HL-60 (cell line): ENCODE results near the gene SH3BP2.

ENCODE experiments used
- DNase-seq, 2 experiments: peaks; one replicate each; pipeline ENCODE4 v3.0.0-alpha.2; 2010 to 2020; ENCODE audit warnings: low read depth in 1 of 2, low spot score in 1 of 2
- H3K27ac ChIP-seq: fragments of 250-450 bp; sonication (Bioruptor Pico); replicated peaks from 2 replicates; pipeline ENCODE4 v1.5.1; 2020; ENCODE audit warnings: mild to moderate bottlenecking, moderate library complexity
- H3K27me3 ChIP-seq: fragments of 250-450 bp; sonication (Bioruptor Pico); 2 replicates; pipeline ENCODE4 v1.5.1; 2021; ENCODE audit warnings: mild to moderate bottlenecking, moderate library complexity; ENCODE audit not compliant: insufficient read depth, poor library complexity, severe bottlenecking
- H3K4me3 ChIP-seq: replicated peaks from 2 replicates; pipeline ENCODE4 v1.5.1; 2011; ENCODE audit warnings: mild to moderate bottlenecking, control low read depth, low read length; ENCODE audit not compliant: insufficient read depth
- CTCF ChIP-seq: IDR thresholded peaks from one replicate; pipeline ENCODE4 v1.5.1; 2011; ENCODE audit warnings: low read length, control low read depth, inconsistent platforms; ENCODE audit not compliant: insufficient read depth
- GABPA ChIP-seq: IDR thresholded peaks from 2 replicates; pipeline ENCODE4 v1.6.1; 2012; ENCODE audit warnings: low read depth
- POLR2AphosphoS5 ChIP-seq: IDR thresholded peaks from 2 replicates; pipeline ENCODE4 v1.6.1; 2012; ENCODE audit warnings: low read depth
- REST ChIP-seq: IDR thresholded peaks from 2 replicates; pipeline ENCODE4 v1.6.1; 2012; ENCODE audit warnings: low read depth; ENCODE audit not compliant: insufficient replicate concordance
- SPI1 ChIP-seq: IDR thresholded peaks from 2 replicates; pipeline ENCODE4 v1.6.1; 2012; ENCODE audit warnings: low read depth, mild to moderate bottlenecking, borderline replicate concordance

The SH3BP2 gene

GRCh38 chr4:2859514-2859913, 66.6 kb downstream of the SH3BP2 start:
- TF ChIP-seq POLR2AphosphoS5 = no peak
- TF ChIP-seq GABPA = no peak
- no peak for TF ChIP-seq REST
- TF ChIP-seq SPI1 = no peak
- TF ChIP-seq CTCF = no peak
- DNase-seq = no peak
- Histone ChIP-seq H3K27me3 (no peaks in the 10 kb centered on the region), H3K4me3 (no peak overlapping the region), H3K27ac (peak overlapping the region; percentile 25)

GRCh38 chr4:2860391-2861348, 67.8 kb downstream of the SH3BP2 start:
- TF ChIP-seq REST = no peak
- TF ChIP-seq SPI1 = no peak
- TF ChIP-seq GABPA = no peak
- no peak for TF ChIP-seq CTCF
- TF ChIP-seq POLR2AphosphoS5 = no peak
- DNase-seq = peak in 1 of 2 experiments; percentile 56
- no peaks in the 10 kb centered on the region for H3K27me3 ChIP-seq
- no peak overlapping the region for H3K4me3 ChIP-seq
- H3K27ac ChIP-seq = peak overlapping the region; percentile 43

- TF ChIP-seq SPI1 (no peak), GABPA (no peak), CTCF (no peak), POLR2AphosphoS5 (no peak), REST (no peak)
- DNase-seq = no peak
- H3K27me3 ChIP-seq = no peaks in the 10 kb centered on the region
- H3K4me3 ChIP-seq = no peak overlapping the region
- peak overlapping the region; percentile 43; the same call in 1 of the 2 replicates for H3K27ac ChIP-seq
These were observed 68.9 kb downstream of the SH3BP2 start for GRCh38 chr4:2861631-2862436.
